GM18951 (cell line): ENCODE measurements around the gene SLC36A2.
"Not testable (repeated sequence)": the region's sequence is repeated elsewhere in the genome, so short reads cannot be mapped to it uniquely, and the experiment has no call there.

ENCODE experiments used
- POLR2A ChIP-seq: IDR thresholded peaks from 4 replicates; pipeline ENCODE4 v1.6.1; 2011; ENCODE audit warnings: mild to moderate bottlenecking; ENCODE audit not compliant: insufficient read length, insufficient read depth; ENCODE audit errors: extremely low read depth
- in situ Hi-C: fragments of 300-500 bp; cut with MboI; formaldehyde crosslinking; loops from one replicate; pipeline ENCODE4 v1.12.0; 2022; ENCODE audit warnings: low sequenced_read_pairs, mixed read lengths, inconsistent platforms; ENCODE audit not compliant: unreplicated experiment

Gene SLC36A2

GRCh38 chr5:151315998-151316597 lies 31.3 kb downstream of the SLC36A2 start:
- in situ Hi-C loops: no loop called here
- TF ChIP-seq POLR2A: no peak

GRCh38 chr5:151313357-151313756 lies 34.0 kb downstream of the SLC36A2 start:
- TF ChIP-seq POLR2A: no peak
- in situ Hi-C loops: no loop called here

GRCh38 chr5:151312756-151313324 lies 34.5 kb downstream of the SLC36A2 start:
- no peak for TF ChIP-seq POLR2A
- in situ Hi-C loops: no loop called here

GRCh38 chr5:151310932-151311331 lies 36.4 kb downstream of the SLC36A2 start:
- no peak for TF ChIP-seq POLR2A
- in situ Hi-C loops: no loop called here

- in situ Hi-C loops: not testable (repeated sequence)
These were observed 37.5 kb downstream of the SLC36A2 start for GRCh38 chr5:151309821-151310220.

GRCh38 chr5:151309266-151309665 lies 38.1 kb downstream of the SLC36A2 start:
- in situ Hi-C loops: not testable (repeated sequence)

- in situ Hi-C loops: no loop called here
- no peak for TF ChIP-seq POLR2A
These were observed 43.7 kb downstream of the SLC36A2 start, which contains the start of gene SLC36A3 for GRCh38 chr5:151303666-151304065. Gene SLC36A3, minus strand, starts transcription at chr5:151303766. Its CDS starts 412 bp downstream, at chr5:151303354.

GRCh38 chr5:151298063-151298855 lies 49.1 kb downstream of the SLC36A2 start:
- in situ Hi-C loops: no loop called here
- TF ChIP-seq POLR2A: no peak

- TF ChIP-seq POLR2A: no peak
- in situ Hi-C loops: no loop called here
These were observed 50.4 kb downstream of the SLC36A2 start for GRCh38 chr5:151296974-151297373.

- in situ Hi-C loops: no loop called here
- TF ChIP-seq POLR2A: no peak
These were observed 50.9 kb downstream of the SLC36A2 start for GRCh38 chr5:151296478-151296830.

- no peak for TF ChIP-seq POLR2A
- in situ Hi-C loops: no loop called here
These were observed 51.4 kb downstream of the SLC36A2 start for GRCh38 chr5:151295791-151296477.

GRCh38 chr5:151295138-151295537 lies 52.2 kb downstream of the SLC36A2 start:
- in situ Hi-C loops: no loop called here
- TF ChIP-seq POLR2A: no peak

- in situ Hi-C loops: no loop called here
- no peak for TF ChIP-seq POLR2A
These were observed 53.7 kb downstream of the SLC36A2 start for GRCh38 chr5:151293624-151294023.
